ENCODE measurements around the gene CFAP77.
"Not testable (repeated sequence)": the region's sequence is repeated elsewhere in the genome, so short reads cannot be mapped to it uniquely, and the experiment has no call there.

CFAP77 gene

DNA sequence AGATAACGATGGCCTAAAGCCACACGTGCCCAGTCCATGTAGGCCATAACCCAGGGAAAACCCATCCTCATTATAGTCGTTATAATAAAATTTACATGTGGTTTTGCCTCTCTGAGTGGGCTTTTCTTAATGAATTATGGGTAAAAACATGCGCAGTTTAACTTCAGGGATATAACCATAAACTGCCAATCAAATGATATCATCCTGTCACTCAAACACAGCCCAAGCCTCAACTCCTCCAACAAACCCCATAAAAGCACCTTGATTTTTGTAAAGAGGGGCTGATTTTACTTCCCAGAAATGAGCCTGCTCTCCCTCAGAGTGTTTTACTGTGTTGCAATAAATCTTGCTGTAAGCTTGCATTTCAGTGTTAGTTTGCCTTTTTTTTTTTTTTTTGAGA is 39.4 kb upstream of the CFAP77 start:
- TF ChIP-seq, protein P1, sequence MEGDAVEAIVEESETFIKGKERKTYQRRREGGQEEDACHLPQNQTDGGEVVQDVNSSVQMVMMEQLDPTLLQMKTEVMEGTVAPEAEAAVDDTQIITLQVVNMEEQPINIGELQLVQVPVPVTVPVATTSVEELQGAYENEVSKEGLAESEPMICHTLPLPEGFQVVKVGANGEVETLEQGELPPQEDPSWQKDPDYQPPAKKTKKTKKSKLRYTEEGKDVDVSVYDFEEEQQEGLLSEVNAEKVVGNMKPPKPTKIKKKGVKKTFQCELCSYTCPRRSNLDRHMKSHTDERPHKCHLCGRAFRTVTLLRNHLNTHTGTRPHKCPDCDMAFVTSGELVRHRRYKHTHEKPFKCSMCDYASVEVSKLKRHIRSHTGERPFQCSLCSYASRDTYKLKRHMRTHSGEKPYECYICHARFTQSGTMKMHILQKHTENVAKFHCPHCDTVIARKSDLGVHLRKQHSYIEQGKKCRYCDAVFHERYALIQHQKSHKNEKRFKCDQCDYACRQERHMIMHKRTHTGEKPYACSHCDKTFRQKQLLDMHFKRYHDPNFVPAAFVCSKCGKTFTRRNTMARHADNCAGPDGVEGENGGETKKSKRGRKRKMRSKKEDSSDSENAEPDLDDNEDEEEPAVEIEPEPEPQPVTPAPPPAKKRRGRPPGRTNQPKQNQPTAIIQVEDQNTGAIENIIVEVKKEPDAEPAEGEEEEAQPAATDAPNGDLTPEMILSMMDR (IDR thresholded peaks at IDR 0.05; ENCODE audit: low read depth, low read length) = no peak
- TF ChIP-seq MYC (IDR thresholded peaks at IDR 0.05; ENCODE audit: low read depth, low read length) (no peak), POLR2A (IDR thresholded peaks at IDR 0.05; ENCODE audit: extremely low read depth, insufficient read length) (no peak)
- TF ChIP-seq, protein P2, sequence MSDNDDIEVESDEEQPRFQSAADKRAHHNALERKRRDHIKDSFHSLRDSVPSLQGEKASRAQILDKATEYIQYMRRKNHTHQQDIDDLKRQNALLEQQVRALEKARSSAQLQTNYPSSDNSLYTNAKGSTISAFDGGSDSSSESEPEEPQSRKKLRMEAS (IDR thresholded peaks at IDR 0.05; ENCODE audit: low read depth, low read length) = no peak
- DNase-seq (ENCODE audit: low read depth) = no peak
- no peak overlapping the region for H3K4me3 ChIP-seq (ENCODE audit: low read depth, low read length)

- peak; percentile 40 for DNase-seq (ENCODE audit: low read depth)
- no peak overlapping the region for H3K4me3 ChIP-seq (ENCODE audit: low read depth, low read length)
- TF ChIP-seq, protein P2 (IDR thresholded peaks at IDR 0.05; ENCODE audit: low read depth, low read length) = 0 out of 2 replicates have a peak, but pooled peaks have one; percentile 20
- TF ChIP-seq MYC (IDR thresholded peaks at IDR 0.05; ENCODE audit: low read depth, low read length) = no peak
These were observed 37.6 kb upstream of the CFAP77 start for GRCh38 chr9:132372177-132373095.

GRCh38 chr9:132377769-132378168 is 32.2 kb upstream of the CFAP77 start:
- H3K4me3 ChIP-seq (ENCODE audit: low read depth, low read length); DNase-seq (ENCODE audit: low read depth): not testable (repeated sequence)

- not testable (repeated sequence) for DNase-seq (ENCODE audit: low read depth)
These were observed 31.6 kb upstream of the CFAP77 start for GRCh38 chr9:132378416-132378815.

DNA sequence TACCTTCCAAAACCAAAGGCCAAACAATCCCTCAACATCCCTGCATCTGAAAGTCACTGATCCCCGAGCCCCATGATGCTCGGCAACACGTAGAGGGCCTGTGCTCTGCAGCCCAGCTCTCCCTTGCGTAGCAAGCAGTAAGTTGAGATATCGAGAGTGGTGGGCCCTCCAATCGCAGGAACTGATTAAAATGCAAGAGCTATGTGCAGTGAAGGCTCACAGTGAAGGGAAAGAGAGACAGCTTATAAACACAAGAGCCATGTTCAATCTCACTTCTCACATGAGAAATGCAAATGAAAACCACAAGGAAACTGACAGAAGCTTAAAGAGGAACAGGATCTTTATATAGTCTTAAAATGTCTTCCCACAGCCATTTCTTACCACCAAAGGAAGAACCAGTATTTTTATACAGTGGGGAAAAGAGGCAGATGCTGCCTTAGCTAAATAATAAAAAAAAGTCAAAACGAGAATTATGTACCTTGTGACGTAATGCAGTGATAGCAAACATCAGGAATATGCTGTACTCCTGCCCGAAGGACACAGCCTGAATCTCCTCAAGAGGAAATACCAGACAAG is 28.0 kb upstream of the CFAP77 start:
- TF ChIP-seq, protein P1 (IDR thresholded peaks at IDR 0.05; ENCODE audit: low read depth, low read length) = no peak
- TF ChIP-seq, protein P2 (IDR thresholded peaks at IDR 0.05; ENCODE audit: low read depth, low read length) = no peak
- TF ChIP-seq POLR2A (IDR thresholded peaks at IDR 0.05; ENCODE audit: extremely low read depth, insufficient read length) (no peak), MYC (IDR thresholded peaks at IDR 0.05; ENCODE audit: low read depth, low read length) (no peak)
- peak; percentile 28 for DNase-seq (ENCODE audit: low read depth)
- H3K4me3 ChIP-seq (ENCODE audit: low read depth, low read length) = no peak overlapping the region

More at GRCh38 chr9:132378416-132378815, 31.6 kb upstream of the CFAP77 start:
- not testable (repeated sequence) for H3K4me3 ChIP-seq (ENCODE audit: low read depth, low read length)

DNA sequence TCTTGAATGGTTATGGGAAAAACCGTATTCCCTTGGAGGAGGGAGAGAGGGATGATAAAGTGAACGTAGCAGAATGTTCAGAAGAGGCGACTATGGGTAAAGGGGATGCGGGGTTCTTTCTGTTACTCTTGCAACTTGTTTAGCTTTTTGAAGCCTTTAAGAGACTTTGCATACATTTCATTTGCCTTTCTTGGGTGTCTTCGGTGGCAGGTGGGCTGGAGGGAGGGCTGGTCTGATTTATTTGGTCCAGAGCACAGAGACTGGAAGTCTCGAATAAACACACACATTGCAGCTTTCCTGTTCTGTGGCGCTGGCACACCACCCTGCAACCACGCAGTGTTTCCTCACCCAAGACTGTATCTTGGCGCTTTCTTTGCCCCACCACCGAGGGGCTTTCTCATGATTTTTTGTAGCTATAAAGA is 26.5 kb upstream of the CFAP77 start:
- TF ChIP-seq MYC (IDR thresholded peaks at IDR 0.05; ENCODE audit: low read depth, low read length) (no peak), POLR2A (IDR thresholded peaks at IDR 0.05; ENCODE audit: extremely low read depth, insufficient read length) (no peak)
- TF ChIP-seq, protein P2 (IDR thresholded peaks at IDR 0.05; ENCODE audit: low read depth, low read length) = no peak
- TF ChIP-seq, protein P1 (IDR thresholded peaks at IDR 0.05; ENCODE audit: low read depth, low read length) = no peak
- no peak overlapping the region for H3K4me3 ChIP-seq (ENCODE audit: low read depth, low read length)
- no peak for DNase-seq (ENCODE audit: low read depth)

GRCh38 chr9:132384376-132384775 is 25.6 kb upstream of the CFAP77 start:
- TF ChIP-seq POLR2A (IDR thresholded peaks at IDR 0.05; ENCODE audit: extremely low read depth, insufficient read length) (no peak), MYC (IDR thresholded peaks at IDR 0.05; ENCODE audit: low read depth, low read length) (no peak)
- TF ChIP-seq, protein P1 (IDR thresholded peaks at IDR 0.05; ENCODE audit: low read depth, low read length) = no peak
- TF ChIP-seq, protein P2 (IDR thresholded peaks at IDR 0.05; ENCODE audit: low read depth, low read length) = no peak
- DNase-seq (ENCODE audit: low read depth) = no peak
- H3K4me3 ChIP-seq (ENCODE audit: low read depth, low read length) = no peak overlapping the region

All from NB4 (cell line).